Uterus (tissue), 2 donors: ENCODE results near the gene C7.

Experiments
- POLR2A ChIP-seq, 2 donors: fragments of 450-650 bp; IDR thresholded peaks; one replicate each; pipeline ENCODE4 v1.6.1; 2016; ENCODE audit warnings: antibody characterized with exemption in 2 of 2, mild to moderate bottlenecking in 1 of 2, moderate library complexity in 1 of 2
- TF ChIP-seq, protein P1 (sequence below), 4 experiments: fragments of 200-600 bp in 2 of 4; fragments of 450-650 bp in 2 of 4; sonication (generic) in 2 of 4; IDR thresholded peaks; one replicate each; pipeline ENCODE4 v1.5.1; 2016 to 2019; ENCODE audit warnings: antibody characterized with exemption in 4 of 4, mild to moderate bottlenecking in 2 of 4, moderate library complexity in 1 of 4

DNA sequence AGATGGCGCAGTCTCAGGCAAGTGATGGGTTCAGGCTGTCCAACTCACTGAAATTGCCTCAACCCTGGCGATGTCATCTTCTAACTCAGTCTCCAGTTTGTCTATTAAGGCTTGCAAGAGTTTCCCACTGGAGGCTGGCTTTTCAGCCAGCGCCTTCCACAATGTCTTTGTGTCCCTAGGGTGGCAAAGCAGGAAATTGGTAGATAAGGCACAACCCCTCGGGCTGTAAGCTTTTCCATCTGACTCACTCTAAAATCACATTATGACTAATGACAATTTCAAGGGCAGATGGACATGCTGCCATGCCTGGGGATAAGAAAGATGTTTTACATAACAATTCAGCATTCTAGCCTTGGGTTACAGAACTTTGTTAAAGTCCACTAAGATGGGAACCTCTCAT lies 99.9 kb downstream of the C7 start:
- TF ChIP-seq, protein P1, sequence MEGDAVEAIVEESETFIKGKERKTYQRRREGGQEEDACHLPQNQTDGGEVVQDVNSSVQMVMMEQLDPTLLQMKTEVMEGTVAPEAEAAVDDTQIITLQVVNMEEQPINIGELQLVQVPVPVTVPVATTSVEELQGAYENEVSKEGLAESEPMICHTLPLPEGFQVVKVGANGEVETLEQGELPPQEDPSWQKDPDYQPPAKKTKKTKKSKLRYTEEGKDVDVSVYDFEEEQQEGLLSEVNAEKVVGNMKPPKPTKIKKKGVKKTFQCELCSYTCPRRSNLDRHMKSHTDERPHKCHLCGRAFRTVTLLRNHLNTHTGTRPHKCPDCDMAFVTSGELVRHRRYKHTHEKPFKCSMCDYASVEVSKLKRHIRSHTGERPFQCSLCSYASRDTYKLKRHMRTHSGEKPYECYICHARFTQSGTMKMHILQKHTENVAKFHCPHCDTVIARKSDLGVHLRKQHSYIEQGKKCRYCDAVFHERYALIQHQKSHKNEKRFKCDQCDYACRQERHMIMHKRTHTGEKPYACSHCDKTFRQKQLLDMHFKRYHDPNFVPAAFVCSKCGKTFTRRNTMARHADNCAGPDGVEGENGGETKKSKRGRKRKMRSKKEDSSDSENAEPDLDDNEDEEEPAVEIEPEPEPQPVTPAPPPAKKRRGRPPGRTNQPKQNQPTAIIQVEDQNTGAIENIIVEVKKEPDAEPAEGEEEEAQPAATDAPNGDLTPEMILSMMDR (IDR thresholded peaks at IDR 0.05): no peak
- no peak for TF ChIP-seq POLR2A (IDR thresholded peaks at IDR 0.05)
